Caco-2 (cell line): ENCODE measurements around the gene DOK6. TPM values are rescaled to one million over a fixed set of nuclear protein-coding genes. Genes with fewer than 3 reads are reported as not detected.

Experiments used
- BruUV-seq: library from RNA; stranded (reverse); fragments of 400-500 nt; replicated peaks from 2 replicates; lab custom pipeline; 2021; lab: Mats Ljungman, UMichigan
- CTCF ChIA-PET: fragments of 300-600 bp; sonication (Branson Sonifier 250); formaldehyde crosslinking; loops from one replicate; lab custom pipeline; 2022; ENCODE audit warnings: antibody characterized with exemption; lab: Charles Lee
- POLR2A ChIA-PET: fragments of 300-600 bp; sonication (Branson Sonifier 250); formaldehyde crosslinking; loops from one replicate; lab custom pipeline; 2022; ENCODE audit warnings: antibody characterized with exemption; lab: Charles Lee
- DNase-seq, 2 experiments: peaks; one replicate each; pipeline versions ENCODE4 v3.0.0 to v3.0.0-alpha.2; 2020 to 2022
- H3K27me3 ChIP-seq: replicated peaks from 2 replicates; pipeline ENCODE4 v1.6.0; 2011; ENCODE audit warnings: low read length; ENCODE audit not compliant: control insufficient read depth, insufficient read depth
- H3K36me3 ChIP-seq: 2 replicates; pipeline ENCODE4 v1.5.1; 2011; ENCODE audit warnings: low read length; ENCODE audit not compliant: control insufficient read depth, insufficient read depth
- H3K4me1 ChIP-seq: fragments of 250-450 bp; sonication (Bioruptor Pico); 2 replicates; pipeline ENCODE4 v1.5.1; 2020; ENCODE audit warnings: mild to moderate bottlenecking
- H3K4me3 ChIP-seq: 2 replicates; pipeline ENCODE4 v1.5.1; 2011; ENCODE audit warnings: low read depth, mild to moderate bottlenecking, control low read depth, low read length
- H3K9me3 ChIP-seq: fragments of 250-450 bp; sonication (Bioruptor Pico); 2 replicates; pipeline ENCODE4 v1.5.1; 2020; ENCODE audit warnings: mild to moderate bottlenecking, moderate library complexity
- H3K27ac Mint-ChIP-seq: one replicate; pipeline ENCODE4 v1.8.0; 2022; ENCODE audit warnings: mixed read lengths; ENCODE audit not compliant: unreplicated experiment
- H3K27me3 Mint-ChIP-seq: one replicate; pipeline ENCODE4 v1.8.0; 2022; ENCODE audit warnings: mixed read lengths; ENCODE audit not compliant: insufficient read depth, unreplicated experiment
- H3K36me3 Mint-ChIP-seq: one replicate; pipeline ENCODE4 v1.8.0; 2022; ENCODE audit warnings: mild to moderate bottlenecking, mixed read lengths; ENCODE audit not compliant: insufficient read depth, unreplicated experiment
- H3K4me1 Mint-ChIP-seq: one replicate; pipeline ENCODE4 v1.8.0; 2022; ENCODE audit warnings: low read depth, mixed read lengths; ENCODE audit not compliant: unreplicated experiment
- H3K4me3 Mint-ChIP-seq: one replicate; pipeline ENCODE4 v1.8.0; 2022; ENCODE audit warnings: mild to moderate bottlenecking, moderate library complexity, mixed read lengths; ENCODE audit not compliant: unreplicated experiment
- H3K9me3 Mint-ChIP-seq: one replicate; pipeline ENCODE4 v1.8.0; 2022; ENCODE audit warnings: mixed read lengths; ENCODE audit not compliant: unreplicated experiment
- intact Hi-C: fragments of 100-400 bp; cut with micrococcal nuclease; formaldehyde crosslinking; loops from one replicate; pipeline ENCODE4 v1.10.0; 2022; ENCODE audit not compliant: unreplicated experiment
- total RNA-seq: library from RNA; stranded (reverse); gene quantifications from 2 replicates; pipeline ENCODE4 v1.2.3, GENCODE V29; 2022
- TF ChIP-seq, protein P1 (sequence below), 2 experiments: fragments of 200-600 bp in 1 of 2; IDR thresholded peaks; 1 replicate in 1 of 2; 2 replicates in 1 of 2; pipeline versions ENCODE4 v1.5.1 to v1.8.0; 2011 to 2022; ENCODE audit warnings: antibody characterized with exemption in 1 of 2, control low read depth in 1 of 2, inconsistent platforms in 1 of 2, low read depth in 1 of 2, low read length in 1 of 2, mild to moderate bottlenecking in 1 of 2, moderate library complexity in 1 of 2; ENCODE audit not compliant: insufficient read depth in 1 of 2, severe bottlenecking in 1 of 2, unreplicated experiment in 1 of 2

Gene DOK6
- total RNA-seq, 1 experiment from 2014 or later, result not detected

- Mint-ChIP-seq H3K36me3 (no peaks in the 10 kb centered on the region), H3K4me1 (no peaks in the 10 kb centered on the region), H3K4me3 (no peak overlapping the region), H3K9me3 (no peaks in the 10 kb centered on the region), H3K27me3 (no peaks in the 10 kb centered on the region), H3K27ac (no peak overlapping the region)
- TF ChIP-seq, protein P1, sequence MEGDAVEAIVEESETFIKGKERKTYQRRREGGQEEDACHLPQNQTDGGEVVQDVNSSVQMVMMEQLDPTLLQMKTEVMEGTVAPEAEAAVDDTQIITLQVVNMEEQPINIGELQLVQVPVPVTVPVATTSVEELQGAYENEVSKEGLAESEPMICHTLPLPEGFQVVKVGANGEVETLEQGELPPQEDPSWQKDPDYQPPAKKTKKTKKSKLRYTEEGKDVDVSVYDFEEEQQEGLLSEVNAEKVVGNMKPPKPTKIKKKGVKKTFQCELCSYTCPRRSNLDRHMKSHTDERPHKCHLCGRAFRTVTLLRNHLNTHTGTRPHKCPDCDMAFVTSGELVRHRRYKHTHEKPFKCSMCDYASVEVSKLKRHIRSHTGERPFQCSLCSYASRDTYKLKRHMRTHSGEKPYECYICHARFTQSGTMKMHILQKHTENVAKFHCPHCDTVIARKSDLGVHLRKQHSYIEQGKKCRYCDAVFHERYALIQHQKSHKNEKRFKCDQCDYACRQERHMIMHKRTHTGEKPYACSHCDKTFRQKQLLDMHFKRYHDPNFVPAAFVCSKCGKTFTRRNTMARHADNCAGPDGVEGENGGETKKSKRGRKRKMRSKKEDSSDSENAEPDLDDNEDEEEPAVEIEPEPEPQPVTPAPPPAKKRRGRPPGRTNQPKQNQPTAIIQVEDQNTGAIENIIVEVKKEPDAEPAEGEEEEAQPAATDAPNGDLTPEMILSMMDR (IDR thresholded peaks at IDR 0.05; ENCODE audit: insufficient read depth in 1 of 2, low read depth in 1 of 2, low read length in 1 of 2, severe bottlenecking in 1 of 2, unreplicated experiment in 1 of 2), result no peak
- no TSS peak for BruUV-seq
- intact Hi-C loops, result no loop called here
- H3K27me3 ChIP-seq, result no peaks in the 10 kb centered on the region
- ChIA-PET CTCF (no interaction called here), POLR2A (no interaction called here)
- H3K9me3 ChIP-seq, result no peaks in the 10 kb centered on the region
- no peak for DNase-seq
- no peaks in the 10 kb centered on the region for H3K36me3 ChIP-seq
- H3K4me1 ChIP-seq, result no peaks in the 10 kb centered on the region
- no peak overlapping the region for H3K4me3 ChIP-seq
Measured at GRCh38 chr18:69795791-69796190, 395.1 kb downstream of the DOK6 start.

- Histone ChIP-seq H3K27me3 (no peaks in the 10 kb centered on the region), H3K4me1 (no peaks in the 10 kb centered on the region), H3K9me3 (no peaks in the 10 kb centered on the region), H3K4me3 (no peak overlapping the region), H3K36me3 (no peaks in the 10 kb centered on the region)
- Mint-ChIP-seq H3K36me3 (no peaks in the 10 kb centered on the region), H3K4me3 (no peak overlapping the region), H3K9me3 (peaks cover 10% of the 10 kb centered on the region), H3K27me3 (no peaks in the 10 kb centered on the region), H3K4me1 (peaks cover 8% of the 10 kb centered on the region), H3K27ac (no peak overlapping the region)
- TF ChIP-seq, protein P1 (IDR thresholded peaks at IDR 0.05; ENCODE audit: insufficient read depth in 1 of 2, low read depth in 1 of 2, low read length in 1 of 2, severe bottlenecking in 1 of 2, unreplicated experiment in 1 of 2), result no peak
- DNase-seq, result no peak
- ChIA-PET POLR2A (no interaction called here), CTCF (no interaction called here)
- no TSS peak for BruUV-seq
- intact Hi-C loops, result no loop called here
Measured at GRCh38 chr18:69804776-69805501, 404.3 kb downstream of the DOK6 start.

GRCh38 chr18:69808399-69808798 is 407.7 kb downstream of the DOK6 start:
- BruUV-seq, result no TSS peak
- ChIA-PET POLR2A (no interaction called here), CTCF (no interaction called here)
- Histone ChIP-seq H3K4me3 (no peak overlapping the region), H3K36me3 (no peaks in the 10 kb centered on the region), H3K9me3 (no peaks in the 10 kb centered on the region), H3K4me1 (no peaks in the 10 kb centered on the region), H3K27me3 (no peaks in the 10 kb centered on the region)
- no peak overlapping the region for H3K27ac Mint-ChIP-seq
- H3K4me1 Mint-ChIP-seq, result peaks cover 8% of the 10 kb centered on the region
- peaks cover 17% of the 10 kb centered on the region for H3K9me3 Mint-ChIP-seq
- TF ChIP-seq, protein P1 (IDR thresholded peaks at IDR 0.05; ENCODE audit: insufficient read depth in 1 of 2, low read depth in 1 of 2, low read length in 1 of 2, severe bottlenecking in 1 of 2, unreplicated experiment in 1 of 2), result no peak
- DNase-seq, result no peak
- H3K27me3 Mint-ChIP-seq, result no peaks in the 10 kb centered on the region
- H3K36me3 Mint-ChIP-seq, result no peaks in the 10 kb centered on the region
- no peak overlapping the region for H3K4me3 Mint-ChIP-seq
- intact Hi-C loops, result no loop called here
